Neural cell (in vitro differentiated cells): ENCODE measurements around the gene AMZ1. TPM values are rescaled to one million over a fixed set of nuclear protein-coding genes. Genes with fewer than 3 reads are reported as not detected.
"Not testable (repeated sequence)": the region's sequence is repeated elsewhere in the genome, so short reads cannot be mapped to it uniquely, and the experiment has no call there.

Source experiments
- H2AFZ ChIP-seq: fragments of 200-600, 300-800 bp; sonication (generic), shearing (Covaris generic); 2 replicates; pipeline ENCODE4 v1.6.0; 2014; ENCODE audit warnings: low read depth, mild to moderate bottlenecking, antibody characterized with exemption, low read length, moderate library complexity
- H3F3A ChIP-seq: fragments of 200-600 bp; shearing (Covaris generic); 2 replicates; pipeline ENCODE4 v1.6.1; 2016; ENCODE audit warnings: mild to moderate bottlenecking, moderate library complexity, mixed read lengths, antibody characterized with exemption, low read length; ENCODE audit not compliant: insufficient read depth, poor library complexity, severe bottlenecking
- H3K27ac ChIP-seq: fragments of 200-600, 300-800 bp; sonication (generic), shearing (Covaris generic); 2 replicates; pipeline ENCODE4 v1.5.1; 2014; ENCODE audit warnings: mild to moderate bottlenecking, low read length, moderate library complexity
- H3K27me3 ChIP-seq: fragments of 300-800, 200-600 bp; sonication (generic), shearing (Covaris generic); 2 replicates; pipeline ENCODE4 v1.6.0; 2014; ENCODE audit warnings: mild to moderate bottlenecking, low read depth, low read length, moderate library complexity; ENCODE audit not compliant: insufficient read depth
- H3K36me3 ChIP-seq: fragments of 300-800, 200-600 bp; sonication (generic), shearing (Covaris generic); 2 replicates; pipeline ENCODE4 v1.5.1; 2014; ENCODE audit warnings: mild to moderate bottlenecking, antibody characterized with exemption, low read length, moderate library complexity; ENCODE audit not compliant: insufficient read depth
- H3K4me2 ChIP-seq: fragments of 300-800, 200-600 bp; sonication (generic), shearing (Covaris generic); 2 replicates; pipeline ENCODE4 v1.6.0; 2014; ENCODE audit warnings: mild to moderate bottlenecking, low read length
- H3K4me3 ChIP-seq: fragments of 300-800, 200-600 bp; sonication (generic), shearing (Covaris generic); 2 replicates; pipeline ENCODE4 v1.5.1; 2014; ENCODE audit warnings: mild to moderate bottlenecking, low read length, moderate library complexity
- H3K79me2 ChIP-seq: fragments of 200-600 bp; shearing (Covaris generic); replicated peaks from 2 replicates; pipeline ENCODE4 v1.6.0; 2014; ENCODE audit warnings: mild to moderate bottlenecking, low read length, moderate library complexity; ENCODE audit not compliant: insufficient read depth
- H3K9ac ChIP-seq: fragments of 300-800, 200-600 bp; sonication (generic), shearing (Covaris generic); 2 replicates; pipeline ENCODE4 v1.6.1; 2016; ENCODE audit warnings: mild to moderate bottlenecking, low read length, mixed read lengths
- H3K9me2 ChIP-seq: fragments of 200-600 bp; shearing (Covaris generic); 2 replicates; pipeline ENCODE4 v1.6.1; 2016; ENCODE audit warnings: mild to moderate bottlenecking, low read length, mixed read lengths; ENCODE audit not compliant: insufficient read depth
- H3K9me3 ChIP-seq: fragments of 200-600, 300-800 bp; sonication (generic), shearing (Covaris generic); 2 replicates; pipeline ENCODE4 v1.6.1; 2016; ENCODE audit warnings: mild to moderate bottlenecking, mixed run types, low read length, moderate library complexity, mixed read lengths
- H4K20me1 ChIP-seq: fragments of 200-600 bp; shearing (Covaris generic); 2 replicates; pipeline ENCODE4 v1.6.1; 2016; ENCODE audit warnings: mild to moderate bottlenecking, mixed run types; ENCODE audit not compliant: insufficient read depth
- EP300 ChIP-seq: fragments of 450-650 bp; conservative IDR thresholded peaks from 2 replicates; pipeline ENCODE4 v1.6.1; 2014; ENCODE audit warnings: antibody characterized with exemption, mild to moderate bottlenecking, moderate library complexity; ENCODE audit not compliant: poor library complexity, severe bottlenecking
- EZH2 ChIP-seq: fragments of 200-600, 300-800 bp; shearing (Covaris generic), sonication (generic); IDR thresholded peaks from 2 replicates; pipeline ENCODE4 v1.6.1; 2014; ENCODE audit warnings: antibody characterized with exemption, low read length, borderline replicate concordance, mild to moderate bottlenecking; ENCODE audit not compliant: insufficient read depth, poor library complexity, severe bottlenecking
- MXI1 ChIP-seq: fragments of 450-650 bp; conservative IDR thresholded peaks from 2 replicates; pipeline ENCODE4 v1.6.1; 2014; ENCODE audit warnings: antibody characterized with exemption, mild to moderate bottlenecking; ENCODE audit not compliant: poor library complexity, severe bottlenecking
- POLR2AphosphoS5 ChIP-seq: IDR thresholded peaks from 2 replicates; pipeline ENCODE4 v1.6.1; 2012
- RAD21 ChIP-seq: fragments of 450-650 bp; conservative IDR thresholded peaks from 2 replicates; pipeline ENCODE4 v1.6.1; 2014; ENCODE audit warnings: antibody characterized with exemption, mild to moderate bottlenecking, moderate library complexity
- SMC3 ChIP-seq: fragments of 450-650 bp; conservative IDR thresholded peaks from 2 replicates; pipeline ENCODE4 v1.6.1; 2014; ENCODE audit warnings: antibody characterized with exemption, mild to moderate bottlenecking, moderate library complexity; ENCODE audit not compliant: poor library complexity
- TAF1 ChIP-seq: IDR thresholded peaks from 2 replicates; pipeline ENCODE4 v1.6.1; 2012; ENCODE audit warnings: low read depth
- polyA plus RNA-seq: library from polyadenylated mRNA; depleted of rRNA; stranded (reverse); fragments of >200 nt; gene quantifications from 2 replicates; pipeline ENCODE4 v1.2.3, GENCODE V29; 2014
- TF ChIP-seq, protein P1 (sequence below): IDR thresholded peaks from 2 replicates; pipeline ENCODE4 v1.6.1; 2012; ENCODE audit warnings: borderline replicate concordance
- TF ChIP-seq, protein P2 (sequence below): fragments of 450-650 bp; IDR thresholded peaks from 2 replicates; pipeline ENCODE4 v1.5.1; 2014; ENCODE audit warnings: antibody characterized with exemption, mild to moderate bottlenecking, moderate library complexity; ENCODE audit not compliant: poor library complexity, severe bottlenecking

Gene AMZ1
- polyA plus RNA-seq, 1 donor from 2014 or later = not detected

DNA sequence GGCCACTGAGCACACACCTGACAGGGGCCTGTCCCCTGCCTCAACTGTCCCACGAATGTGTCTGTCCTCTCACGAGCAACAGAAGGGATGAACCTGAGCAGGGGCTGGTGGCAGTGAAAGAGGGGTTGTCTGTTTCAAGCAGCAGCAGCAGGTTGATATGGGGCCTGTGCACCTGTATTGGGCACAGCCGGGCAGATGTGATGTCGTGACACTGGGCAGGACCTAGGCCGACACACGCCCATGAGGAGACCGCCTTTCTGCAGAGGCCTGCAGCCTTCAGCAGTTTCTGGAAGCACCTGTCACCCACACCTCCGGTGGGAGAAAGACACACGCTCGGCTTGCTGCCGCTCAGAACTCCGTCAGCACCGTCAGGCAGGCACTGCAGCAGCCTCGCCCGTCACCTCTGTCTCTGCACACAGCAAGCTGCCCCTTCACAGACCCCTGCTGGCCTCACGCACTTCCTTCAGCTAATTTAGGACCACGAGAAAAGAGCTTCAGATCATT lies 48.5 kb downstream of the AMZ1 start:
- no peak overlapping the region for H3K27ac ChIP-seq
- no peaks in the 10 kb centered on the region for H3F3A ChIP-seq
- no peak overlapping the region for H2AFZ ChIP-seq
- H3K27me3 ChIP-seq = no peaks in the 10 kb centered on the region
- H3K9ac ChIP-seq = no peak overlapping the region
- H3K79me2 ChIP-seq = no peaks in the 10 kb centered on the region
- H3K4me2 ChIP-seq = no peak overlapping the region
- H4K20me1 ChIP-seq = no peaks in the 10 kb centered on the region
- TF ChIP-seq SMC3 (no peak), EZH2 (no peak)
- TF ChIP-seq, protein P1, sequence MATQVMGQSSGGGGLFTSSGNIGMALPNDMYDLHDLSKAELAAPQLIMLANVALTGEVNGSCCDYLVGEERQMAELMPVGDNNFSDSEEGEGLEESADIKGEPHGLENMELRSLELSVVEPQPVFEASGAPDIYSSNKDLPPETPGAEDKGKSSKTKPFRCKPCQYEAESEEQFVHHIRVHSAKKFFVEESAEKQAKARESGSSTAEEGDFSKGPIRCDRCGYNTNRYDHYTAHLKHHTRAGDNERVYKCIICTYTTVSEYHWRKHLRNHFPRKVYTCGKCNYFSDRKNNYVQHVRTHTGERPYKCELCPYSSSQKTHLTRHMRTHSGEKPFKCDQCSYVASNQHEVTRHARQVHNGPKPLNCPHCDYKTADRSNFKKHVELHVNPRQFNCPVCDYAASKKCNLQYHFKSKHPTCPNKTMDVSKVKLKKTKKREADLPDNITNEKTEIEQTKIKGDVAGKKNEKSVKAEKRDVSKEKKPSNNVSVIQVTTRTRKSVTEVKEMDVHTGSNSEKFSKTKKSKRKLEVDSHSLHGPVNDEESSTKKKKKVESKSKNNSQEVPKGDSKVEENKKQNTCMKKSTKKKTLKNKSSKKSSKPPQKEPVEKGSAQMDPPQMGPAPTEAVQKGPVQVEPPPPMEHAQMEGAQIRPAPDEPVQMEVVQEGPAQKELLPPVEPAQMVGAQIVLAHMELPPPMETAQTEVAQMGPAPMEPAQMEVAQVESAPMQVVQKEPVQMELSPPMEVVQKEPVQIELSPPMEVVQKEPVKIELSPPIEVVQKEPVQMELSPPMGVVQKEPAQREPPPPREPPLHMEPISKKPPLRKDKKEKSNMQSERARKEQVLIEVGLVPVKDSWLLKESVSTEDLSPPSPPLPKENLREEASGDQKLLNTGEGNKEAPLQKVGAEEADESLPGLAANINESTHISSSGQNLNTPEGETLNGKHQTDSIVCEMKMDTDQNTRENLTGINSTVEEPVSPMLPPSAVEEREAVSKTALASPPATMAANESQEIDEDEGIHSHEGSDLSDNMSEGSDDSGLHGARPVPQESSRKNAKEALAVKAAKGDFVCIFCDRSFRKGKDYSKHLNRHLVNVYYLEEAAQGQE = no peak
- H3K4me3 ChIP-seq = no peak overlapping the region
- no peaks in the 10 kb centered on the region for H3K9me3 ChIP-seq
- H3K36me3 ChIP-seq = no peaks in the 10 kb centered on the region
- no peaks in the 10 kb centered on the region for H3K9me2 ChIP-seq

GRCh38 chr7:2737005-2737743 lies 49.2 kb downstream of the AMZ1 start:
- H3K27ac ChIP-seq, H4K20me1 ChIP-seq, H3K79me2 ChIP-seq: not testable (repeated sequence)

DNA sequence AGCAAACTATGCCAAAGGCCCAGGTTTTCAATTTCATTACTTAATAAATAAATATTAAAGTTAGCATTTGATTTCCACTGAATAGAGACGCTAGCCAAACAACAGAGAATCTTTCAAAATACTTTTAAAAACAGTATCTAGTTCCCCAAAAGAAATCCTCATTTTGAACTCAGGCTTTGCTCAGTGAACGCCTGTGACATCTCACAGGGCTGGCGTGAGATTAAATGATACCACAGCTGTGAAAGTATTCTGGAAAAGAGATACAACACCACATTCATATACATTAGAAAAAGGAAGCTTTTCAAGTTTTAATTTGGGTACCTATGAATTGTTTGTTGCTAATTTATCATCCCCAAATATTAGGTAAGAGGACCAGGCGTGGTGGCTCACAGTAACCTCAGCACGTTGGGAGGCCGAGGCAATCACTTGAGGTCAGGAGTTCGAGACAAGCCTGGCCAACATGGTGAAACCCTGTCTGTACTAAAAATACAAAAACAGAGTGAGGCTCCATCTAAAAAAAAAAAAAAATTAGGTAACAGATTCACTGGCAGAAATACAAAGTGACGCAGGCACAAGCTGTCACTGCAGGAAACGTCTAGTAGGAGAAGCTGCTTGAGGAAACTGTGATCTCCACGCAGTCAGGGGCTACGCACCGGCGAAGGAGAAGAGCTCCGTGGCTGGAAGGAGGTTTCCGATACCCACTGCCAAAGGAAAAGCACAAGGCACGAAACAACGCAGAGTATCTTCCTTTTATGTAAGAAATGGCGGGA lies 50.0 kb downstream of the AMZ1 start:
- Histone ChIP-seq H2AFZ (no peak overlapping the region), H4K20me1 (no peaks in the 10 kb centered on the region), H3K36me3 (no peaks in the 10 kb centered on the region), H3K27me3 (no peaks in the 10 kb centered on the region), H3K4me2 (no peak overlapping the region), H3F3A (no peaks in the 10 kb centered on the region), H3K9ac (no peak overlapping the region), H3K9me2 (no peaks in the 10 kb centered on the region), H3K27ac (no peak overlapping the region), H3K9me3 (no peaks in the 10 kb centered on the region), H3K4me3 (no peak overlapping the region), H3K79me2 (no peaks in the 10 kb centered on the region)
- no peak for TF ChIP-seq SMC3
- no peak for TF ChIP-seq TAF1
- TF ChIP-seq, protein P1 = no peak
- TF ChIP-seq EP300 = no peak
- no peak for TF ChIP-seq POLR2AphosphoS5
- no peak for TF ChIP-seq MXI1
- no peak for TF ChIP-seq RAD21
- TF ChIP-seq EZH2 = no peak
- TF ChIP-seq, protein P2, sequence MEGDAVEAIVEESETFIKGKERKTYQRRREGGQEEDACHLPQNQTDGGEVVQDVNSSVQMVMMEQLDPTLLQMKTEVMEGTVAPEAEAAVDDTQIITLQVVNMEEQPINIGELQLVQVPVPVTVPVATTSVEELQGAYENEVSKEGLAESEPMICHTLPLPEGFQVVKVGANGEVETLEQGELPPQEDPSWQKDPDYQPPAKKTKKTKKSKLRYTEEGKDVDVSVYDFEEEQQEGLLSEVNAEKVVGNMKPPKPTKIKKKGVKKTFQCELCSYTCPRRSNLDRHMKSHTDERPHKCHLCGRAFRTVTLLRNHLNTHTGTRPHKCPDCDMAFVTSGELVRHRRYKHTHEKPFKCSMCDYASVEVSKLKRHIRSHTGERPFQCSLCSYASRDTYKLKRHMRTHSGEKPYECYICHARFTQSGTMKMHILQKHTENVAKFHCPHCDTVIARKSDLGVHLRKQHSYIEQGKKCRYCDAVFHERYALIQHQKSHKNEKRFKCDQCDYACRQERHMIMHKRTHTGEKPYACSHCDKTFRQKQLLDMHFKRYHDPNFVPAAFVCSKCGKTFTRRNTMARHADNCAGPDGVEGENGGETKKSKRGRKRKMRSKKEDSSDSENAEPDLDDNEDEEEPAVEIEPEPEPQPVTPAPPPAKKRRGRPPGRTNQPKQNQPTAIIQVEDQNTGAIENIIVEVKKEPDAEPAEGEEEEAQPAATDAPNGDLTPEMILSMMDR = no peak

More at GRCh38 chr7:2737005-2737743, 49.2 kb downstream of the AMZ1 start:
- not testable (repeated sequence) for H3K4me2 ChIP-seq, H3F3A ChIP-seq, H3K9ac ChIP-seq, H3K36me3 ChIP-seq, H3K9me3 ChIP-seq, H3K27me3 ChIP-seq, H2AFZ ChIP-seq, H3K9me2 ChIP-seq, H3K4me3 ChIP-seq
